Fibroblast of lung (primary cell): ENCODE data around the gene OXSR1. TPM values are rescaled to one million over a fixed set of nuclear protein-coding genes. Genes with fewer than 3 reads are reported as not detected.

ENCODE experiments used
- DNase-seq, 2 donors: peaks; one replicate each; pipeline versions ENCODE4 v3.0.0 to v3.0.0-alpha.2; 2010; ENCODE audit warnings: low read depth in 2 of 2
- H2AFZ ChIP-seq: 2 replicates; pipeline ENCODE4 v1.5.1; 2012; ENCODE audit warnings: low read length, control low read depth, inconsistent platforms
- H3K27ac ChIP-seq: 2 replicates; pipeline ENCODE4 v1.5.1; 2011; ENCODE audit warnings: low read length, control low read depth; ENCODE audit not compliant: insufficient read depth
- H3K27me3 ChIP-seq: 2 replicates; pipeline ENCODE4 v1.5.1; 2011; ENCODE audit warnings: mild to moderate bottlenecking, low read length; ENCODE audit not compliant: control insufficient read depth, insufficient read depth
- H3K36me3 ChIP-seq: 2 replicates; pipeline ENCODE4 v1.5.1; 2011; ENCODE audit warnings: low read length; ENCODE audit not compliant: control insufficient read depth, insufficient read depth
- H3K4me1 ChIP-seq: 2 replicates; pipeline ENCODE4 v1.5.1; 2011; ENCODE audit warnings: low read length; ENCODE audit not compliant: control insufficient read depth, insufficient read depth; ENCODE audit errors: extremely low read depth
- H3K4me2 ChIP-seq: 2 replicates; pipeline ENCODE4 v1.5.1; 2011; ENCODE audit warnings: low read length, control low read depth; ENCODE audit not compliant: insufficient read depth; ENCODE audit errors: extremely low read depth
- H3K4me3 ChIP-seq, 4 experiments: fragments of 200-600 bp in 1 of 4; sonication (generic) in 1 of 4; replicated peaks in 1 of 4; 2 replicates each; pipeline ENCODE4 v1.5.1; 2011 to 2016; ENCODE audit warnings: low read length in 4 of 4, low read depth in 3 of 4, mild to moderate bottlenecking in 3 of 4, control low read depth in 2 of 4, inconsistent platforms in 1 of 4, mixed read lengths in 1 of 4; ENCODE audit not compliant: insufficient read depth in 1 of 4; ENCODE audit errors: control extremely low read depth in 1 of 4
- H3K79me2 ChIP-seq: 2 replicates; pipeline ENCODE4 v1.5.1; 2012; ENCODE audit warnings: mild to moderate bottlenecking, low read length, inconsistent platforms; ENCODE audit not compliant: control insufficient read depth, insufficient read depth
- H3K9ac ChIP-seq: 2 replicates; pipeline ENCODE4 v1.5.1; 2011; ENCODE audit warnings: mild to moderate bottlenecking, low read length, control low read depth; ENCODE audit not compliant: insufficient read depth
- H3K9me3 ChIP-seq: 2 replicates; pipeline ENCODE4 v1.5.1; 2012; ENCODE audit warnings: low read depth, low read length; ENCODE audit not compliant: control insufficient read depth, insufficient read depth
- H4K20me1 ChIP-seq: 2 replicates; pipeline ENCODE4 v1.5.1; 2011; ENCODE audit warnings: low read length; ENCODE audit not compliant: control insufficient read depth, insufficient read depth; ENCODE audit errors: extremely low read depth
- EZH2 ChIP-seq: IDR thresholded peaks from 2 replicates; pipeline ENCODE4 v1.5.1; 2012; ENCODE audit warnings: low read length, control low read depth, mild to moderate bottlenecking; ENCODE audit errors: missing control alignments
- polyA plus RNA-seq, 2 donors: library from polyadenylated mRNA; depleted of rRNA in 1 of 2; stranded (reverse) in 1 of 2; unstranded in 1 of 2; fragments of >200 nt; gene quantifications; 2 replicates each; pipeline ENCODE4 v1.2.1, GENCODE V29; 2011 to 2012; ENCODE audit warnings: missing spikeins in 1 of 2
- total RNA-seq: library from RNA; depleted of rRNA; stranded (reverse); fragments of >200 nt; gene quantifications from 2 replicates; pipeline ENCODE4 v1.2.1, GENCODE V29; 2014
- TF ChIP-seq, protein P1 (sequence below), 2 donors: IDR thresholded peaks in 1 of 2; conservative IDR thresholded peaks in 1 of 2; 1 replicate in 1 of 2; 2 replicates in 1 of 2; pipeline ENCODE4 v1.5.1; 2011 to 2012; ENCODE audit warnings: low read length in 2 of 2, control low read depth in 1 of 2, inconsistent platforms in 1 of 2, low read depth in 1 of 2, mild to moderate bottlenecking in 1 of 2

Gene OXSR1
- total and polyA plus RNA-seq, 2 donors (not counting 1 experiment from before 2014, with no cell fraction given): 32.7 to 45.2 TPM

DNA sequence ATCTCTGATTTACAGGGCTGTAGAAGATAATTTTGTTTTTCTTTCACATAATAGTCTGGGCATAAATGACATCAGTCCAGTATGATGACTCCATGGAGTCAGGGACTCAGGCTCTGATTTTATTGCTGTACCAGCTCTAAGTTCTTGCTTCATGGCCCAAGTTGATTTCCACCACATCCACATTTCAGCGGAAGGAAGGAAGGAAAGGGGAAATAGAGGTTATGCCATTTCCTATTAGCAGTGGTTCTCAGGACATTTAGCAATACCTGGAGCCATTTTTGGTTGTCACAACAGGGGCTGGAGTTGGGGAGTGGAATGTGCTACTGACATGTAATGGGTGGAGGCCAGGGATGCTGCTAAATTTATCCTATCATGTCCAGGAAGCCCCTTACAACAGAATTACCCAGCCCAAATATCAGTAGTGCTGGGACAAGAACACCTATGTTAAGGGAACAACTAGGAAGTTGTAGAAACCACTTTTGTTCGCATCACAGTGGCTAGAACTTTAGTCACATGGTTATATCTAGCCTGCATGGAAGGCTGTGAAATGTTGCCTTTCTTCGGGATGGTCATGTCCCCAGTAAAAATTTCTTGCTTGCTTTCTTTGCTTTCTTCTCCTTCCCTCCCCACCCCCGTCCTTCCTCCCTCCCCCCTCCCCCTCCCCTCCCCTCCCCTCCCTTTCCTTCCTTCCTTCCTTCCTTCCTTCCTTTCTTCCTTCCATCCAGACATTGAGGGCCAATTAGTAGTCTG, 42.1 kb downstream of the OXSR1 start:
- H3K79me2 ChIP-seq: peaks cover 52% of the 10 kb centered on the region

DNA sequence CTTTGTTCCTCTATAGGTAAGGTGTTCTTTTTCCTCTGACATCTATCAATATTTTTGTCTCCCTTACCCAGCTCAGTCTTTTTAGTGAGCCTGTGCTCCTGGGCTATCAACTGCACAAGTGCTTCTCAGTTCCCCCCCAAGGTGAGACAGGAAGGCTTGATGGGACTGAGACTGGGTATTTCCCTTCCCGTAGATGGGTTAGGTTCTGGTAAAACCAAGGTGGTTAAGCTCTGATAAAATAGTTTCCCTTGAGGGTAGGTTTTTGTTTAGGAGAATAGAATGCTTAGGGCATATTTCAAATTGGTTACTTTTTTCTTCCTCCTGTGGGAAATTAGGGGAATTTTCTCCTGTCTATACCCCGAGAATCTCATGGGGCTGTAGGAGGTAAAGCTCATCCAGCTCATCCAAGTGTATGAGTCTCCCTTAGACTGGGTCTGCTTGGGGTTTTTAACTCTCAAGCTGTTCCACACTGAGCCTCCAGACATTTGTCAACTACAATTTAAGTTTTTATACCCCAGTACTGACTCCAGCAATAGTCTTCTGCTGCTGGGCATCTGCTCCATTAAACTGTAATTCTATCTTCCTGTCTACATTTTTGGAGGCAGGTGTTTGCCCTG, 44.9 kb downstream of the OXSR1 start:
- no peaks in the 10 kb centered on the region for H3K9me3 ChIP-seq
- H3K9ac ChIP-seq: no peak overlapping the region
- H4K20me1 ChIP-seq: peaks cover 3% of the 10 kb centered on the region
- no peak overlapping the region for H3K4me3 ChIP-seq
- H2AFZ ChIP-seq: no peak overlapping the region
- H3K79me2 ChIP-seq: peaks cover 57% of the 10 kb centered on the region
- no peak for DNase-seq
- no peak overlapping the region for H3K27ac ChIP-seq
- H3K36me3 ChIP-seq: no peaks in the 10 kb centered on the region
- H3K4me2 ChIP-seq: no peak overlapping the region
- no peak for TF ChIP-seq EZH2
- TF ChIP-seq, protein P1, sequence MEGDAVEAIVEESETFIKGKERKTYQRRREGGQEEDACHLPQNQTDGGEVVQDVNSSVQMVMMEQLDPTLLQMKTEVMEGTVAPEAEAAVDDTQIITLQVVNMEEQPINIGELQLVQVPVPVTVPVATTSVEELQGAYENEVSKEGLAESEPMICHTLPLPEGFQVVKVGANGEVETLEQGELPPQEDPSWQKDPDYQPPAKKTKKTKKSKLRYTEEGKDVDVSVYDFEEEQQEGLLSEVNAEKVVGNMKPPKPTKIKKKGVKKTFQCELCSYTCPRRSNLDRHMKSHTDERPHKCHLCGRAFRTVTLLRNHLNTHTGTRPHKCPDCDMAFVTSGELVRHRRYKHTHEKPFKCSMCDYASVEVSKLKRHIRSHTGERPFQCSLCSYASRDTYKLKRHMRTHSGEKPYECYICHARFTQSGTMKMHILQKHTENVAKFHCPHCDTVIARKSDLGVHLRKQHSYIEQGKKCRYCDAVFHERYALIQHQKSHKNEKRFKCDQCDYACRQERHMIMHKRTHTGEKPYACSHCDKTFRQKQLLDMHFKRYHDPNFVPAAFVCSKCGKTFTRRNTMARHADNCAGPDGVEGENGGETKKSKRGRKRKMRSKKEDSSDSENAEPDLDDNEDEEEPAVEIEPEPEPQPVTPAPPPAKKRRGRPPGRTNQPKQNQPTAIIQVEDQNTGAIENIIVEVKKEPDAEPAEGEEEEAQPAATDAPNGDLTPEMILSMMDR (conservative IDR thresholded peaks at IDR 0.05 in 1 of 2, IDR thresholded peaks at IDR 0.05 in 1 of 2; ENCODE audit: low read depth in 1 of 2, low read length in 2 of 2): no peak
- H3K4me1 ChIP-seq: no peaks in the 10 kb centered on the region
- no peaks in the 10 kb centered on the region for H3K27me3 ChIP-seq

More for the DNA sequence above, 42.1 kb downstream of the OXSR1 start:
- H3K9ac ChIP-seq: no peak overlapping the region
- H3K36me3 ChIP-seq: no peaks in the 10 kb centered on the region
- H2AFZ ChIP-seq: no peak overlapping the region
- H3K9me3 ChIP-seq: no peaks in the 10 kb centered on the region
- no peak overlapping the region for H3K4me3 ChIP-seq
- TF ChIP-seq EZH2: no peak
- TF ChIP-seq, protein P1 (conservative IDR thresholded peaks at IDR 0.05 in 1 of 2, IDR thresholded peaks at IDR 0.05 in 1 of 2; ENCODE audit: low read depth in 1 of 2, low read length in 2 of 2): no peak
- no peak for DNase-seq
- H3K27ac ChIP-seq: no peak overlapping the region
- H3K4me1 ChIP-seq: no peaks in the 10 kb centered on the region
- no peaks in the 10 kb centered on the region for H4K20me1 ChIP-seq
- no peaks in the 10 kb centered on the region for H3K27me3 ChIP-seq
- H3K4me2 ChIP-seq: no peak overlapping the region

DNA sequence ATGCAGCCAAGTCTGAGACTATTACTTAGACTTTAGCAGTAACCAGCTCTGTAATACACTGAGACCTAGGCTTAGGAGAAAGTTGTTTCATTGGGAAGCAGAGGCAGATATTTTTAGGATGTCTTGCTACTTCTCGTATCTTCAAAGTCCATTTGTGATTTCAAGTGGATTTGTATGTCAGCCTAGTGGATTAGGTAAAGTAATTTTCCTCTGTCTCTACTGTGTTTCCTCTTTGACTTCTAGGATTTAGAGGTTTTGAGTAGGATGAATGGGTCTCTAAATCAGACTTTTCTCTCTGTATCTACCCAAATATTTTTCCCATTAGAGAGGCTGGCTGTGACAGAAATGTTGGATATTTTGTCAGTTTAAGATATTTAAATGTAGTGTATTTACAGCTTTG, 46.8 kb downstream of the OXSR1 start:
- Histone ChIP-seq H4K20me1 (peaks cover 3% of the 10 kb centered on the region), H3K9ac (no peak overlapping the region), H3K36me3 (no peaks in the 10 kb centered on the region), H3K27ac (no peak overlapping the region), H3K9me3 (no peaks in the 10 kb centered on the region), H3K79me2 (peaks cover 52% of the 10 kb centered on the region), H3K4me3 (no peak overlapping the region), H3K27me3 (no peaks in the 10 kb centered on the region), H3K4me2 (no peak overlapping the region), H2AFZ (no peak overlapping the region), H3K4me1 (no peaks in the 10 kb centered on the region)
- TF ChIP-seq, protein P1 (conservative IDR thresholded peaks at IDR 0.05 in 1 of 2, IDR thresholded peaks at IDR 0.05 in 1 of 2; ENCODE audit: low read depth in 1 of 2, low read length in 2 of 2): no peak
- no peak for TF ChIP-seq EZH2
- DNase-seq: no peak
